ENCODE results near the gene TRPV2.
"Not testable (repeated sequence)": the region's sequence is repeated elsewhere in the genome, so short reads cannot be mapped to it uniquely, and the experiment has no call there.

- TF ChIP-seq POLR2A (IDR thresholded peaks at IDR 0.05; ENCODE audit: low read depth, low read length); MXI1 (IDR thresholded peaks at IDR 0.05; ENCODE audit: borderline replicate concordance, low read depth, low read length); CTCF (conservative IDR thresholded peaks at IDR 0.05; ENCODE audit: low read depth, low read length); RFX5 (IDR thresholded peaks at IDR 0.05; ENCODE audit: low read depth, low read length); RAD21 (IDR thresholded peaks at IDR 0.05; ENCODE audit: low read length): not testable (repeated sequence)
These were observed 25.0 kb downstream of the TRPV2 start for GRCh38 chr17:16440354-16440753.

Data from IMR-90 (cell line).